Activated T-cell treated with anti-CD3 and anti-CD28 coated beads for 48 hours (primary cell): ENCODE measurements around the gene TTLL10.
"Not testable (repeated sequence)": the region's sequence is repeated elsewhere in the genome, so short reads cannot be mapped to it uniquely, and the experiment has no call there.

Experiments used
- DNase-seq: peaks from one replicate; pipeline ENCODE4 v3.0.0-alpha.2; 2020; ENCODE audit warnings: low read depth

The TTLL10 gene

DNA sequence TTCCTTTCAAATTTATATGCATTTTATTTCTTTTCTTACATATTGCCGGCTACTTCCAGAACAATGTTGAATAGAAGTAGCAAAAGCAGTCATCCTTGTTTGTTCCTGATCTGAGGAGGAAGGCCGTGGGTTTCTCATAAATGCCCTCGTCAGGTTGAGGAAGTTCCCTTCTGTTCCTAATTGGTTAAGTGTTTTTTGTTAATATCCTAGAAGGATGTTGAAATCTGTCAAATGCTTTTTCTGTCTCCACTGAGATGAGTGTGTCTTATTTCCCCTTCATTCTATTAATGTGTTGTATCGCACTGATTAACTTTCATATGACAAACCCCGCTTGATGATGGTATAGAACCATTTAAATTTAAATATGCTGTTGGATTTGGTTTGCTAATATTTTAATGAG lies 15.4 kb downstream of the TTLL10 start:
- DNase-seq, result no peak

- no peak for DNase-seq
These were observed 18.1 kb downstream of the TTLL10 start for GRCh38 chr1:1191734-1192133.

DNA sequence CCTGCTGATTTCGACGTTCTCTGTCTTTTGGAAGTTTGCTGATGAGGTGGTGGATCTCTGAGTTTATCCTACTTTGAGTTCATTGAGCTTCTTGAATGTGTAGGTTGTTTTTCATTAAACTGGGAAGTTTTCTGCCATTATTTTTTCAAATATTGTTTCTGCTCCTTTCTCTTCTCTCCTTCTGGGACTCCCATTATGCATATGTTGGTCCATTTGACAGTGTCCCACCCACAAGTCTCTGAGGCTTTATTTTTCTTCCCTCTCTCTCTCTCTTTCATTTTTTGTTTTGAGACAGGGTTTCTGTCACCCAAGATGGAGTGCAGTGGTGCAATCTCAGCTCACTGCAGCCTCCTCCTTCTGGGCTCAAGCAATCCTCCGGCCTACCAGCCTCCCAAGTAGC lies 21.0 kb downstream of the TTLL10 start:
- DNase-seq, result no peak

DNA sequence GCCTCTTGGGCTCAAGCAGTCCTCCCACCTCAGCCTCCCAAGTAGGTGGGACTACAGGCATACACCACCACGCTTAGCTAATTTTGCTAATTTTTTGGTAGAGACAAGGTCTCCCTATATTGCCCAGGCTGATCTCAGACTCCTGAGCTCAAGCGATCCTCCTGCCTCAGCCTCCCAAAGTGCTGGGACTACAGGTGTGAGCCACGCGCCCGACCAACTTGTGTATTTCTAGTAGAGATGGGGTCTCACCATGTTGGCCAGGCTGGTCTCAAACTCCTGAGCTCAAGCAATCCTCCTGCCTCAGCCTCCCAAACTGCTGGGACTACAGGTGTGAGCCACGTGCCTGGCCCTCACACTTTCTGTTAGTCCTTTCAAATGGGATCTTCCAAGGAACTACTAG lies 22.0 kb downstream of the TTLL10 start:
- DNase-seq, result not testable (repeated sequence)

DNA sequence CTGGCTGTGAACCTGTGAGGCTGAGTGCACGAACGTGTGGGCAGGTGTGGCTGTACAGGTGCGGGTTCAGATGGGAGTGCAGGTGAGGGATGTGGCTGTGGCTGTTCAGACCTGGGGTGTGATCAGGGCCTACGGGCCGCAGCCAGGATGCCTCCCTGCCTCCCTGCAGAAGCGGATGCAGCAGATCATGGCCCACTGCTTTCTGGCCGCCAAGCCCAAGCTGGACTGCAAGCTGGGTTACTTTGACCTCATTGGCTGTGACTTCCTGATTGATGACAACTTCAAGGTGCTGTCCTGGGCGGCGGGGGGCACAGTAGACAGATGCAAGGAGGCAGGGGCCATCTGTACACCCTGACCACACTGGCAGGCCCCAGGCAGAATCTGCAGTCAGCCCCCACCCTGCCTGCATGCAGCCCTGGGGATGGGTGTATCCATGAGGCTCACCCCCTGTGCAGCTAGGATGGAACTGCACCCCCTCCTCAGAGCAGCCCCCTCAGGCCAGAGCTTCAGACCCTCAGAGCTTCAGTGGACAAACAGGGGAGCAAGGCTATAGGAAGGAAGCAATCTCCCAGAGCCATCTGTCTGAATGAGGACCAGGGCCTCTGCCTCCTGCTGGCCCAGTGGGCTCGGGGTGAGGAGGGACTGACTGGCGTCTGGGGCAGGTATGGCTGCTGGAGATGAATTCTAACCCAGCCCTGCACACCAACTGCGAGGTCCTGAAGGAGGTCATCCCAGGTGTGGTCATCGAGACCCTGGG lies 22.9 kb downstream of the TTLL10 start:
- no peak for DNase-seq

- no peak for DNase-seq
These were observed 23.5 kb downstream of the TTLL10 start for GRCh38 chr1:1197188-1197500.

GRCh38 chr1:1197551-1198422 lies 24.1 kb downstream of the TTLL10 start:
- DNase-seq, result no peak

GRCh38 chr1:1198423-1199140 lies 24.9 kb downstream of the TTLL10 start:
- no peak for DNase-seq

GRCh38 chr1:1199141-1199960 lies 25.7 kb downstream of the TTLL10 start:
- DNase-seq, result no peak

GRCh38 chr1:1199961-1200875 lies 26.5 kb downstream of the TTLL10 start:
- DNase-seq, result no peak

- peak; percentile 86 for DNase-seq
These were observed 27.5 kb downstream of the TTLL10 start for GRCh38 chr1:1200876-1201810.

- DNase-seq, result no peak
These were observed 29.3 kb downstream of the TTLL10 start for GRCh38 chr1:1202831-1203560.

DNA sequence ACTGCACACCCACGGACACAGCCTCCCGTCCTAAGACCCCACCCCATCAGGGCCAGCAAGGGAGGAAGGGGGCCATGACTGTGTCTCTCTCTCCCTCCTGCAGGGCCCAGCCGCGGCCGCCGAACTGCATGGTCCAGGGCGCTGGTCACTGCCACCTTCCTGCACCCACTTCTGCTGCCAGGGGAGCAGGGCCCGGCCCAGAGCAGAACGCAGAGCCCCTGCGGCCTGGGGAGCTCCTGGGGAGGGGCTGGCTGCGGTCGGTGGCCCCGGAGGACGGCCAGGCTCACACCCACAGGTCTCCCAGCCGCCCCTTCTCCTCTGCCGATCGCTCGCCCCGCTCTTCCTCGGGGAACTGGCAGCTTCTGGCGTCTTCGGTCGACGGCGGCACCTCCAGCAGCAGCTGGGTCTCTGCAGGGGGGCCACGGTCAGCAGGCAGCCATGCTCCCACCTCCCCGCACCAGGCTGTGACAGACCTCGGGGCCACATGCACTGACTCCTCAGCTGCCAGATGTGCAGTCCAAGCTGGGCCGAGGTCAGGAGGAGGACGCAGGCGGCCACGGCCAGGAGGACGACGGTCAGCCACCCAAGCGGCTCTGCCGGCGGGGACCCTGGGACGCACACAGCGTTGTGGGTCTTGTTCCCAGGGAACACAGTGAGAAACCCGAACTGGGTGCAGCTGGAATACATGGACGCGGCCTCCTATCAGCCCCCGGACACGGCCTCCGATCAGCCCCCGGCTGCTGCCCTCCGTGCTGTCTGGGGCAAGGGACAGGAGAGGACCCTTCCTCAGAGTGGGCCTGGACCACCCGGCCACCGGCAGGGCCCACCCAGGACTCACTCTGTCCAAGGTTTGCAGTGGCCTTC lies 30.1 kb downstream of the TTLL10 start:
- DNase-seq, result no peak

DNA sequence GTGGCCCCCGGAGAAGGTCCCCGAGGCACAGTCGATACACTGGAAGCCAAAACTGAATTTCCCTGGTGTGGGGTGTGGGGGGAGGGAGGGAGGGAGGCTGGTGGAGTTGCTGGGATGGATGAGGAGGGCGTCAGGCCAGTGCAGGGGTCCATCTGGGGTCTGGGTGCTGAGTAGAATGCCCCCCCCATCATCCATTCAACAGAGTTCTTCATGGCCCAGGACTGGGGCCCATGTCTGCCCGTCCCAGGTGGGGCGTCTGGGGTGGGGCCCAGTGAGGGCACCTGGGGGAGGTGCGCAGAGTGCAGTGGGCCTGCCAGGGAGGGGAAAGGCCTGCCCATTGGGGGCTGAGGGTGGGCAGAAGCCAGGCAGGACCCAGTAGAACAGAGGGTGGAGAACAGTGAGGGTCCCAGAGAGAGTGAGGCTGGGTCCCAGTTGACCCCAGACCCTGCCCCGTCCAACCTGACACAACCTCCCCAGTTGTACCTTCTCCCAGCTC lies 30.8 kb downstream of the TTLL10 start:
- DNase-seq, result no peak

- DNase-seq, result no peak
These were observed 31.5 kb downstream of the TTLL10 start for GRCh38 chr1:1204998-1205768.

GRCh38 chr1:1205769-1206375 lies 32.2 kb downstream of the TTLL10 start:
- DNase-seq, result no peak
